Astrocyte of the cerebellum (primary cell): ENCODE data around the gene NFE2.

ENCODE experiments used
- DNase-seq: peaks from one replicate; pipeline ENCODE4 v3.0.0-alpha.2; 2011; ENCODE audit warnings: low read depth
- H3K4me3 ChIP-seq: 2 replicates; pipeline ENCODE4 v1.5.1; 2011; ENCODE audit warnings: mild to moderate bottlenecking, low read depth, low read length, moderate library complexity
- in situ Hi-C: cut with HindIII; loops from 2 replicates; pipeline ENCODE4 v1.10.0; 2017; ENCODE audit warnings: low sequenced_read_pairs
- TF ChIP-seq, protein P1 (sequence below): IDR thresholded peaks from 2 replicates; pipeline ENCODE4 v1.5.1; 2012; ENCODE audit warnings: low read length, low read depth, moderate library complexity, mild to moderate bottlenecking; ENCODE audit errors: missing control alignments

Gene NFE2

DNA sequence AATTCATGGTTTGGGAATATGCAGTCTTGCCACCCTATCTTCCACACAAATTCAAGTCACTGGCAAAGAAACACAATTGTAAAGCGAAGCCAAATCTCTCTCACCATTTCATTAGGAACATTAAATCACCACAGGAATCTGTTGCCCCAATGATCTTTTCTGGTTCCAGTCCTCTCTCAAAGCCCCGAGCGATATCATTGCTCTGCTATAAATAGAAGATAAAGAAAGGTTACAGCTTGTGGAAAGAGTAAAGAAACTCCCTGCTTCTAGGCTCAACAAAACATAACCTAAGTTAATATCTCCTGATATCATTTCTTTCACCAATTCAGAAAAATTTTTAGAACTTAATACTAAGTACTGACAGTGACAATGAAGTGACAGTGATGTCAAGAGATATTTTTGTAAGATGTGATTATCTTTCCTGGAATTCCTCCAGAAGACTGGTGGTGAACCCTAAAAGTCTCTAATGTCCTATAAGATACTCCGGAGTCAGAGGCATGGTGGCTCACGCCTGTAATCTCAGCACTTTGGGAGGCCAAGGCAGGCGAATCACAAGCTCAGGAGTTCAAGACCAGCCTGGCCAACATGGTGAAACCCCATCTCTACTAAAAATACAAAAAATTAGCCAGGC lies 54.7 kb downstream of the NFE2 start:
- TF ChIP-seq, protein P1, sequence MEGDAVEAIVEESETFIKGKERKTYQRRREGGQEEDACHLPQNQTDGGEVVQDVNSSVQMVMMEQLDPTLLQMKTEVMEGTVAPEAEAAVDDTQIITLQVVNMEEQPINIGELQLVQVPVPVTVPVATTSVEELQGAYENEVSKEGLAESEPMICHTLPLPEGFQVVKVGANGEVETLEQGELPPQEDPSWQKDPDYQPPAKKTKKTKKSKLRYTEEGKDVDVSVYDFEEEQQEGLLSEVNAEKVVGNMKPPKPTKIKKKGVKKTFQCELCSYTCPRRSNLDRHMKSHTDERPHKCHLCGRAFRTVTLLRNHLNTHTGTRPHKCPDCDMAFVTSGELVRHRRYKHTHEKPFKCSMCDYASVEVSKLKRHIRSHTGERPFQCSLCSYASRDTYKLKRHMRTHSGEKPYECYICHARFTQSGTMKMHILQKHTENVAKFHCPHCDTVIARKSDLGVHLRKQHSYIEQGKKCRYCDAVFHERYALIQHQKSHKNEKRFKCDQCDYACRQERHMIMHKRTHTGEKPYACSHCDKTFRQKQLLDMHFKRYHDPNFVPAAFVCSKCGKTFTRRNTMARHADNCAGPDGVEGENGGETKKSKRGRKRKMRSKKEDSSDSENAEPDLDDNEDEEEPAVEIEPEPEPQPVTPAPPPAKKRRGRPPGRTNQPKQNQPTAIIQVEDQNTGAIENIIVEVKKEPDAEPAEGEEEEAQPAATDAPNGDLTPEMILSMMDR, result no peak
- DNase-seq, result no peak
- in situ Hi-C loops, result no loop called here
- no peak overlapping the region for H3K4me3 ChIP-seq
